ENCODE measurements around the gene LGMN.

DNA sequence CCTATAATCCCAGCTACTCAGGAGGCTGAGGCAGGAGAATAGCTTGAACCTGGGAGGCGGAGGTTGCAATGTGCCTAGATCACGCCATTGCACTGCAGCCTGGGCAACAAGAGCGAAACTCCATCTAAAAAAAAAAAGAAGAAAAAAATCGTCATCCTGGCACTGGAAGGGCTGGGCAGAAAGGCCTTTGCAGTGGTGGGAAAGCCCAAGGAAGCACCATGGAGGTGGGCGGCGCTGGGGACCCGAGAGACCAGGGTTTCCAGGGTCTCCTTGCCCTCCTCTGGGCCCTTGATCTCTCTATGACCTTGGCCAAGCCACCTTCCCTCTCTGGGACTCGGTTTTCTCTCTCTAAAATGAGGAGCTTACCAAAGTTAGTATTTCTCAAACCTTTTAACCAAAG lies 65.4 kb downstream of the LGMN start:
- TF ChIP-seq NFIC (IDR thresholded peaks at IDR 0.05; ENCODE audit: borderline replicate concordance) (no peak), MEF2A (IDR thresholded peaks at IDR 0.05; ENCODE audit: borderline replicate concordance, low read depth) (no peak)
- TF ChIP-seq, protein P1, sequence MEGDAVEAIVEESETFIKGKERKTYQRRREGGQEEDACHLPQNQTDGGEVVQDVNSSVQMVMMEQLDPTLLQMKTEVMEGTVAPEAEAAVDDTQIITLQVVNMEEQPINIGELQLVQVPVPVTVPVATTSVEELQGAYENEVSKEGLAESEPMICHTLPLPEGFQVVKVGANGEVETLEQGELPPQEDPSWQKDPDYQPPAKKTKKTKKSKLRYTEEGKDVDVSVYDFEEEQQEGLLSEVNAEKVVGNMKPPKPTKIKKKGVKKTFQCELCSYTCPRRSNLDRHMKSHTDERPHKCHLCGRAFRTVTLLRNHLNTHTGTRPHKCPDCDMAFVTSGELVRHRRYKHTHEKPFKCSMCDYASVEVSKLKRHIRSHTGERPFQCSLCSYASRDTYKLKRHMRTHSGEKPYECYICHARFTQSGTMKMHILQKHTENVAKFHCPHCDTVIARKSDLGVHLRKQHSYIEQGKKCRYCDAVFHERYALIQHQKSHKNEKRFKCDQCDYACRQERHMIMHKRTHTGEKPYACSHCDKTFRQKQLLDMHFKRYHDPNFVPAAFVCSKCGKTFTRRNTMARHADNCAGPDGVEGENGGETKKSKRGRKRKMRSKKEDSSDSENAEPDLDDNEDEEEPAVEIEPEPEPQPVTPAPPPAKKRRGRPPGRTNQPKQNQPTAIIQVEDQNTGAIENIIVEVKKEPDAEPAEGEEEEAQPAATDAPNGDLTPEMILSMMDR (IDR thresholded peaks at IDR 0.05) = no peak
